HepG2 (cell line): ENCODE results near the gene ATRN. TPM values are rescaled to one million over a fixed set of nuclear protein-coding genes. Genes with fewer than 3 reads are reported as not detected.
A peak's percentile ranks its signal among the peaks of the same experiment; 100 is the strongest.

ENCODE experiments used
- ARID5B ChIP-seq: IDR thresholded peaks from 2 replicates; pipeline ENCODE4 v1.4.0; 2020; ENCODE audit warnings: mild to moderate bottlenecking, missing genetic modification reagents
- BHLHE40 ChIP-seq: IDR thresholded peaks from 2 replicates; pipeline ENCODE4 v1.6.1; 2011; ENCODE audit warnings: low read length, improper control_type of control experiment
- ERF ChIP-seq: IDR thresholded peaks from 2 replicates; pipeline ENCODE4 v1.6.1; 2018; ENCODE audit warnings: missing biosample characterization, missing genetic modification reagents
- FOXK2 ChIP-seq: fragments of 450-650 bp; IDR thresholded peaks from 2 replicates; pipeline ENCODE4 v1.6.1; 2016
- FOXP4 ChIP-seq: sonication (generic); formaldehyde crosslinking; IDR thresholded peaks from 2 replicates; pipeline ENCODE4 v1.4.0; 2020; ENCODE audit warnings: missing genetic modification reagents
- HMG20A ChIP-seq: IDR thresholded peaks from 2 replicates; pipeline ENCODE4 v1.6.1; 2016; ENCODE audit warnings: borderline replicate concordance
- IRF2 ChIP-seq: IDR thresholded peaks from 2 replicates; pipeline ENCODE4 v1.6.1; 2018; ENCODE audit warnings: missing genetic modification reagents, missing compliant biosample characterization
- KAT8 ChIP-seq: IDR thresholded peaks from 2 replicates; pipeline ENCODE4 v1.6.1; 2016; ENCODE audit warnings: missing genetic modification reagents, missing compliant biosample characterization
- MZF1 ChIP-seq: sonication (generic); formaldehyde crosslinking; IDR thresholded peaks from 2 replicates; pipeline ENCODE4 v1.8.1; 2023; ENCODE audit warnings: mild to moderate bottlenecking, missing genetic modification reagents, borderline replicate concordance
- NCOR1 ChIP-seq: fragments of 200-600 bp; sonication (generic); IDR thresholded peaks from 2 replicates; pipeline ENCODE4 v1.7.0; 2017; ENCODE audit warnings: antibody characterized with exemption, low read length, borderline replicate concordance
- PITX1 ChIP-seq: sonication (generic); formaldehyde crosslinking; IDR thresholded peaks from 2 replicates; pipeline ENCODE4 v1.5.1; 2020; ENCODE audit warnings: mild to moderate bottlenecking, missing genetic modification reagents
- RARA ChIP-seq: IDR thresholded peaks from 2 replicates; pipeline ENCODE4 v1.6.1; 2016; ENCODE audit warnings: missing genetic modification reagents, missing compliant biosample characterization
- RERE ChIP-seq: IDR thresholded peaks from 2 replicates; pipeline ENCODE4 v1.6.1; 2016; ENCODE audit warnings: low read depth, missing genetic modification reagents, missing compliant biosample characterization
- RFX1 ChIP-seq: fragments of 450-650 bp; IDR thresholded peaks from 2 replicates; pipeline ENCODE4 v1.6.1; 2017
- RORA ChIP-seq: sonication (generic); formaldehyde crosslinking; IDR thresholded peaks from 2 replicates; pipeline ENCODE4 v1.5.0; 2020; ENCODE audit warnings: mild to moderate bottlenecking, missing genetic modification reagents, moderate library complexity
- SMAD3 ChIP-seq: sonication (generic); formaldehyde crosslinking; IDR thresholded peaks from 2 replicates; pipeline ENCODE4 v1.4.0; 2020; ENCODE audit warnings: missing genetic modification reagents
- SOX6 ChIP-seq, 2 experiments: fragments of 450-650 bp in 1 of 2; sonication (generic) in 1 of 2; formaldehyde crosslinking in 1 of 2; IDR thresholded peaks; 2 replicates each; pipeline versions ENCODE4 v1.4.0 to v1.6.1; 2017 to 2020; ENCODE audit warnings: antibody characterized with exemption in 1 of 2, mild to moderate bottlenecking in 1 of 2, missing genetic modification reagents in 1 of 2
- TBP ChIP-seq: sonication (generic); formaldehyde crosslinking; IDR thresholded peaks from 2 replicates; pipeline ENCODE4 v1.5.0; 2020; ENCODE audit warnings: missing genetic modification reagents
- ZNF230 ChIP-seq: sonication (generic); formaldehyde crosslinking; IDR thresholded peaks from 2 replicates; pipeline ENCODE4 v1.4.0; 2020; ENCODE audit warnings: mild to moderate bottlenecking, missing genetic modification reagents
- ZNF264 ChIP-seq: sonication (generic); formaldehyde crosslinking; IDR thresholded peaks from 2 replicates; pipeline ENCODE4 v1.4.0; 2020; ENCODE audit warnings: missing genetic modification reagents
- ZNF546 ChIP-seq: sonication (generic); formaldehyde crosslinking; conservative IDR thresholded peaks from 2 replicates; pipeline ENCODE4 v1.8.1; 2023; ENCODE audit warnings: mild to moderate bottlenecking, missing genetic modification reagents
- ZNF737 ChIP-seq: sonication (generic); formaldehyde crosslinking; IDR thresholded peaks from 2 replicates; pipeline ENCODE4 v1.5.0; 2020; ENCODE audit warnings: missing genetic modification reagents, mild to moderate bottlenecking, borderline replicate concordance
- polyA plus RNA-seq, 8 experiments: library from polyadenylated mRNA; depleted of rRNA in 3 of 8; stranded (reverse) in 7 of 8; unstranded in 1 of 8; fragments of >200 nt; fragmentation: Illumina TruSeq in 4 of 8; extraction: Trizol in 4 of 8; gene quantifications; 2 replicates each; pipeline versions ENCODE4 v1.2.1 to v1.2.3, GENCODE V29; 2011 to 2016; ENCODE audit warnings: low read depth in 4 of 8, missing spikeins in 1 of 8, mixed read lengths in 1 of 8; ENCODE audit not compliant: insufficient read depth in 1 of 8
- total RNA-seq, 5 experiments: library from RNA; depleted of rRNA; stranded (reverse); fragments of >200 nt; fragmentation: Illumina TruSeq; extraction: Trizol; gene quantifications; 2 replicates each; pipeline ENCODE4 v1.2.3, GENCODE V29; 2016; ENCODE audit warnings: low read depth in 1 of 5

Gene ATRN
- total and polyA plus RNA-seq, 2 of the 13 experiments (the other 11 are each of a cell fraction or from before 2014, with no cell fraction given): 44.2 to 81.1 TPM

GRCh38 chr20:3510110-3510509, 39.3 kb downstream of the ATRN start (continued):
- no peak for TF ChIP-seq ZNF737
- TF ChIP-seq KAT8 (CRISPR knock-in tag): peak; percentile 24; the same call in 1 of the 2 replicates
- peak; percentile 73; the same call in 1 of the 2 replicates for TF ChIP-seq HMG20A (CRISPR knock-in tag)
- TF ChIP-seq NCOR1: peak; percentile 88; the same call in 1 of the 2 replicates
- no peak for TF ChIP-seq SOX6 (IDR thresholded peaks at IDR 0.05)
- TF ChIP-seq SOX6 (CRISPR knock-in tag; IDR thresholded peaks at IDR 0.05): peak; percentile 96
- TF ChIP-seq ZNF546: no peak; the same call in 1 of the 2 replicates
- TF ChIP-seq PITX1 (CRISPR knock-in tag): peak; percentile 41; the same call in 1 of the 2 replicates
- no peak for TF ChIP-seq ZNF230 (CRISPR knock-in tag)
- peak; percentile 93 for TF ChIP-seq FOXP4 (CRISPR knock-in tag)
- peak; percentile 68; the same call in 1 of the 2 replicates for TF ChIP-seq FOXK2
- no peak for TF ChIP-seq RORA
- TF ChIP-seq BHLHE40: no peak
- no peak for TF ChIP-seq IRF2
- TF ChIP-seq ZNF264 (CRISPR knock-in tag): peak; percentile 20; the same call in 1 of the 2 replicates
- TF ChIP-seq RFX1: no peak
- peak; percentile 96 for TF ChIP-seq ARID5B
- no peak for TF ChIP-seq MZF1 (CRISPR knock-in tag)
- peak; percentile 71; the same call in 1 of the 2 replicates for TF ChIP-seq SMAD3 (CRISPR knock-in tag)
- TF ChIP-seq TBP: no peak
- peak; percentile 77 for TF ChIP-seq RERE
- TF ChIP-seq ERF: peak; percentile 50; the same call in 1 of the 2 replicates
- peak; percentile 83 for TF ChIP-seq RARA (CRISPR knock-in tag)
